ENCODE measurements around the gene ACAD10.

The ACAD10 gene

GRCh38 chr12:111788178-111788654, 102.4 kb downstream of the ACAD10 start (continued):
- TF ChIP-seq GLIS1 (tag by site-specific recombination; IDR thresholded peaks at IDR 0.05) (peak; percentile 39; the same call in 1 of the 2 replicates), ZNF121 (tag by site-specific recombination; IDR thresholded peaks at IDR 0.05) (no peak), ZNF335 (tag by site-specific recombination; conservative IDR thresholded peaks at IDR 0.05) (peak; percentile 37; the same call in 1 of the 2 replicates), ZNF433 (tag by site-specific recombination; IDR thresholded peaks at IDR 0.05; ENCODE audit: low read depth) (no peak), ZNF692 (tag by site-specific recombination; IDR thresholded peaks at IDR 0.05) (peak; percentile 64; the same call in 1 of the 2 replicates), WT1 (tag by site-specific recombination; IDR thresholded peaks at IDR 0.05) (no peak), ZNF776 (tag by site-specific recombination; IDR thresholded peaks at IDR 0.05; ENCODE audit: borderline replicate concordance) (peak; percentile 92), ZNF785 (tag by site-specific recombination; IDR thresholded peaks at IDR 0.05) (no peak)

GRCh38 chr12:111789779-111790178, 103.9 kb downstream of the ACAD10 start:
- Histone ChIP-seq H3K4me3 (ENCODE audit: low read depth, low read length) (no peak overlapping the region), H3K36me3 (ENCODE audit: control insufficient read depth in 2 of 2, insufficient read depth in 1 of 2, low read length in 2 of 2) (peaks cover 16 to 73% of the 10 kb centered on the region in 2 experiments; a peak in 2 of 3 replicates), H3K27ac (ENCODE audit: extremely low read depth, low read depth, low read length) (no peak overlapping the region), H3K4me1 (ENCODE audit: control insufficient read depth, insufficient read depth, low read length) (no peaks in the 10 kb centered on the region), H3K9me3 (ENCODE audit: control insufficient read depth, insufficient read depth, low read depth, low read length) (no peaks in the 10 kb centered on the region)
- ChIA-PET CTCF (interaction anchor here (0.6 kb wide), 1 partner anchor 394 kb away, joined by 6 read pairs; no protein-coding TSS in a partner anchor), POLR2A (no interaction called here)
- no peak for TF ChIP-seq ZNF623 (tag by site-specific recombination; IDR thresholded peaks at IDR 0.05)
- no peak for TF ChIP-seq ZNF394 (tag by site-specific recombination; IDR thresholded peaks at IDR 0.05; ENCODE audit: borderline replicate concordance)
- TF ChIP-seq ZNF274 (IDR thresholded peaks at IDR 0.05; ENCODE audit: low read length), result no peak
- TF ChIP-seq ZNF274 (tag by site-specific recombination; IDR thresholded peaks at IDR 0.05; ENCODE audit: borderline replicate concordance), result no peak
- TF ChIP-seq ZNF701 (tag by site-specific recombination; IDR thresholded peaks at IDR 0.05), result no peak
- no peak for TF ChIP-seq ZSCAN16 (tag by site-specific recombination; IDR thresholded peaks at IDR 0.05)
- no peak for TF ChIP-seq GLIS1 (tag by site-specific recombination; IDR thresholded peaks at IDR 0.05)
- no peak for TF ChIP-seq ZNF639 (tag by site-specific recombination; IDR thresholded peaks at IDR 0.05)
- TF ChIP-seq GFI1B (tag by site-specific recombination; IDR thresholded peaks at IDR 0.05), result no peak
- TF ChIP-seq REPIN1 (tag by site-specific recombination; IDR thresholded peaks at IDR 0.05; ENCODE audit: low read depth), result no peak
- no peak for TF ChIP-seq TSHZ1 (tag by site-specific recombination; IDR thresholded peaks at IDR 0.05; ENCODE audit: borderline replicate concordance)
- no peak for TF ChIP-seq ZNF184 (tag by site-specific recombination; IDR thresholded peaks at IDR 0.05)
- TF ChIP-seq ZNF624 (tag by site-specific recombination; IDR thresholded peaks at IDR 0.05), result no peak
- TF ChIP-seq HOXA7 (CRISPR knock-in tag; IDR thresholded peaks at IDR 0.05; ENCODE audit: borderline replicate concordance), result no peak

All from HEK293 (cell line).